Measurements from ENCODE around the gene TNIK. TPM values are rescaled to one million over a fixed set of nuclear protein-coding genes. Genes with fewer than 3 reads are reported as not detected.

Gene TNIK
- total and polyA plus RNA-seq, 2 experiments from 2014 or later: 7.4 to 13.8 TPM

- no peak overlapping the region for H3K4me2 ChIP-seq
- H3K36me3 ChIP-seq (replicated peaks; ENCODE audit: insufficient read depth, low read depth): no peaks in the 10 kb centered on the region
- H3K4me3 ChIP-seq: no peak overlapping the region
- no peaks in the 10 kb centered on the region for H4K20me1 ChIP-seq (ENCODE audit: insufficient read depth, poor library complexity, severe bottlenecking)
- H2AFZ ChIP-seq: no peak overlapping the region
- no peak for TF ChIP-seq CTCF (IDR thresholded peaks at IDR 0.05; ENCODE audit: poor library complexity)
- no peak for TF ChIP-seq EZH2 (IDR thresholded peaks at IDR 0.05; ENCODE audit: borderline replicate concordance)
- no peak for TF ChIP-seq EZH2phosphoT487 (IDR thresholded peaks at IDR 0.05; ENCODE audit: low read depth, severe bottlenecking, unreplicated experiment)
- H3K4me1 ChIP-seq (ENCODE audit: insufficient read depth): no peaks in the 10 kb centered on the region
- no peaks in the 10 kb centered on the region for H3K79me2 ChIP-seq
- peak; percentile 26 for DNase-seq (ENCODE audit: low spot score)
- WGBS (ENCODE audit: low lambda C conversion rate, missing lambda C conversion rate): 61% methylated on average over 4 of the region's 4 CpGs
- no peaks in the 10 kb centered on the region for H3K9me2 ChIP-seq (replicated peaks; ENCODE audit: insufficient read depth)
- no peaks in the 10 kb centered on the region for H3K9me3 ChIP-seq (ENCODE audit: low read depth)
- peak overlapping the region; percentile 70 for H3K27ac ChIP-seq
- H3K27me3 ChIP-seq: no peaks in the 10 kb centered on the region
These were observed 404.6 kb downstream of the TNIK start for GRCh38 chr3:171055336-171056178.

- DNase-seq (ENCODE audit: low spot score): no peak
- Histone ChIP-seq H3K36me3 (replicated peaks; ENCODE audit: insufficient read depth, low read depth) (no peaks in the 10 kb centered on the region), H3K4me1 (ENCODE audit: insufficient read depth) (no peaks in the 10 kb centered on the region), H2AFZ (no peak overlapping the region), H3K79me2 (no peaks in the 10 kb centered on the region), H3K9me2 (replicated peaks; ENCODE audit: insufficient read depth) (no peaks in the 10 kb centered on the region), H3K4me2 (no peak overlapping the region), H3K4me3 (no peak overlapping the region), H3K27me3 (no peaks in the 10 kb centered on the region), H3K9me3 (ENCODE audit: low read depth) (no peaks in the 10 kb centered on the region), H3K27ac (peak overlapping the region; percentile 70), H4K20me1 (ENCODE audit: insufficient read depth, poor library complexity, severe bottlenecking) (no peaks in the 10 kb centered on the region)
- TF ChIP-seq CTCF (IDR thresholded peaks at IDR 0.05; ENCODE audit: poor library complexity) (no peak), EZH2 (IDR thresholded peaks at IDR 0.05; ENCODE audit: borderline replicate concordance) (no peak), EZH2phosphoT487 (IDR thresholded peaks at IDR 0.05; ENCODE audit: low read depth, severe bottlenecking, unreplicated experiment) (no peak)
These were observed 405.3 kb downstream of the TNIK start for GRCh38 chr3:171054921-171055320.

GRCh38 chr3:171054231-171054630 is 406.0 kb downstream of the TNIK start:
- TF ChIP-seq EZH2phosphoT487 (IDR thresholded peaks at IDR 0.05; ENCODE audit: low read depth, severe bottlenecking, unreplicated experiment) (no peak), EZH2 (IDR thresholded peaks at IDR 0.05; ENCODE audit: borderline replicate concordance) (no peak), CTCF (IDR thresholded peaks at IDR 0.05; ENCODE audit: poor library complexity) (no peak)
- H3K36me3 ChIP-seq (replicated peaks; ENCODE audit: insufficient read depth, low read depth): no peaks in the 10 kb centered on the region
- no peaks in the 10 kb centered on the region for H3K9me3 ChIP-seq (ENCODE audit: low read depth)
- no peaks in the 10 kb centered on the region for H3K27me3 ChIP-seq
- no peaks in the 10 kb centered on the region for H4K20me1 ChIP-seq (ENCODE audit: insufficient read depth, poor library complexity, severe bottlenecking)
- H3K4me1 ChIP-seq (ENCODE audit: insufficient read depth): no peaks in the 10 kb centered on the region
- WGBS (ENCODE audit: low lambda C conversion rate, missing lambda C conversion rate): 89% methylated on average over 1 of the region's 1 CpG
- no peak for DNase-seq (ENCODE audit: low spot score)
- no peaks in the 10 kb centered on the region for H3K9me2 ChIP-seq (replicated peaks; ENCODE audit: insufficient read depth)
- no peak overlapping the region for H3K4me3 ChIP-seq
- H2AFZ ChIP-seq: no peak overlapping the region
- no peak overlapping the region for H3K27ac ChIP-seq
- H3K79me2 ChIP-seq: no peaks in the 10 kb centered on the region
- H3K4me2 ChIP-seq: no peak overlapping the region

Data from hepatocyte (in vitro differentiated cells).